GM12891 (cell line): Measurements from ENCODE around the gene MVB12A.

Experiments used
- DNase-seq: peaks from one replicate; pipeline ENCODE4 v3.0.0; 2011; ENCODE audit warnings: low spot score; ENCODE audit not compliant: insufficient read length
- FAIRE-seq: peaks from 2 replicates; lab custom pipeline; 2011; peaks lifted over from hg19 to GRCh38; lab: Jason Lieb, UNC
- PAX5 ChIP-seq: IDR thresholded peaks from 2 replicates; pipeline ENCODE4 v1.6.1; 2011; ENCODE audit warnings: low read length, moderate library complexity, mild to moderate bottlenecking; ENCODE audit not compliant: insufficient read depth, severe bottlenecking
- POLR2A ChIP-seq: IDR thresholded peaks from 2 replicates; pipeline ENCODE4 v1.6.1; 2011; ENCODE audit warnings: low read depth, low read length, control low read depth
- POLR2AphosphoS5 ChIP-seq: IDR thresholded peaks from 2 replicates; pipeline ENCODE4 v1.6.1; 2011; ENCODE audit warnings: low read depth, low read length, control low read depth
- POU2F2 ChIP-seq: IDR thresholded peaks from 2 replicates; pipeline ENCODE4 v1.6.1; 2011; ENCODE audit warnings: low read depth, mild to moderate bottlenecking, control low read depth, low read length, moderate library complexity
- SPI1 ChIP-seq: IDR thresholded peaks from 2 replicates; pipeline ENCODE4 v1.6.1; 2011; ENCODE audit warnings: low read depth, low read length, control low read depth
- TAF1 ChIP-seq: IDR thresholded peaks from 2 replicates; pipeline ENCODE4 v1.6.1; 2011; ENCODE audit warnings: low read depth, low read length, control low read depth

Gene MVB12A

DNA sequence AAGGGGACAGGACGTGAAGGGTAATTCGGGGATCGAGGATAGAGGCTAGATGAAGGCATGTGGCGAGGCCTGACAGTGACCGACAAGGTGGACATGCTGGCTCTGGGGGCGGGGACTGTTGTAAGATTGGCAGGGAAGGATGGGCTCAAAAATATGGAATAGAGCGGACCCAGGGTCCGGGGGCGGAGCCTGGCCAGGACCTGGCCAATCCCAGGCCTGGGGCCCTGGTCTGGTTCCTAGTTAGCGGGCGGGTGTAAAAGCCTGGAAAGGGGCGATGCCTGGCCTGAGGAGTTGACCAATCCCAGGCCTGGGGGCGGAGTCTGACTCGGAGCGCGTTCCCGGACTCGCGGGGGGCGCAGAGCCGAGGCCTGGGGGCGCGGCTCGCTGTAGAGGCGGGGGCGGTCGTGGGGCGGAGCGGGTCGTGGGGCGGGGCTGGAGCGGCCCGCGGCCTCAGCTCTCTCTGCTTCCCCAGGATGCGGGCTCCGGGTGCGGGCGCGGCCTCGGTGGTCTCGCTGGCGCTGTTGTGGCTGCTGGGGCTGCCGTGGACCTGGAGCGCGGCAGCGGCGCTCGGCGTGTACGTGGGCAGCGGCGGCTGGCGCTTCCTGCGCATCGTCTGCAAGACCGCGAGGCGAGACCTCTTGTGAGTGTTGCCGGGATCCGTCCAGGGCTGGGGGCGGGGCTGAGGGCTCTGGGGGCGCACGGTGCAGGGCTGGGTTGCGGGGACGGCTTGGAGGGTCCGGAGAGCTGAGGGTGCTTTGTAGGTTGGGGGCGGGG, 50.4 kb downstream of the MVB12A start, which contains the start of gene SLC27A1:
SLC27A1 (plus strand) TSS at position 457 of the 774 bp plus-strand sequence; CDS start at position 474, 17 bp downstream.
- DNase-seq (peak; percentile 89), FAIRE-seq (peak; percentile 26)
- TF ChIP-seq PAX5 (no peak), POLR2AphosphoS5 (no peak), SPI1 (no peak), TAF1 (no peak), POU2F2 (no peak), POLR2A (no peak)

DNA sequence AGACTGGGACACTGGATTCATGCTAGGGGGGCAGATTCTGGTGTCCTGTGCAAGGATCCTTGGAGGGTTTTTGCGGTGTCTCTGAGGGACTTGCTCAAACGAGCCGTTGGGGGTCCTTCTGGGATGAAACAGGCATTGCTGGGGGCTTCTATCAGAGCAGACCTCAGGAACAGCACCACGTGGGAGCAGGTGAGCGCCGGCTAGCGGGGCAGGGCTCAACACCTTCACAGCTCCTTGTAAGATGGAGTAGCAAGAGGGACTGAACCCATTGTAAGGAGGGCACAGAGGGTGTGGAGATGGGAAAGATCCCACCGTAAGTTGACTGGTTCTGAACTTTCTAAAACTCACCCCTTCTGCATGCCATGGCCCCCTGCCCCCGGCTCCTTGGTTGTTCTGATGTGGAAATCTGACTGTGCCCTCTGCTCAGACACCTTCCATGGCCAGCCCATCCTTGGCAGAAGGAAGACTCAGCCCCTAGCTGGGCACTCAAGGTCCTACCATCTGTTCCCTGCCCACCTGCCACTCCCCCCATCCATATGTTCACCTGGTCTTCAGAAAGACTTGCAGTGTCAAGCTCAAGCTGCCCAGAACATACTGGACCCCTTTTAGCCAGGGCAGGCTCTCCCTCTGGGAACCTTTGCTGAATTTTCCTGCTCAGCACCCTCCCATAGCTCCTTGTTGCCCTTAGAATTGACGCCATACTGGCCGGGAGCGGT, 51.7 kb downstream of the MVB12A start:
- no peak for TF ChIP-seq SPI1
- no peak for TF ChIP-seq POLR2A
- no peak for TF ChIP-seq POLR2AphosphoS5
- no peak for TF ChIP-seq TAF1
- no peak for TF ChIP-seq POU2F2
- no peak for TF ChIP-seq PAX5
- FAIRE-seq: no peak
- DNase-seq: no peak

DNA sequence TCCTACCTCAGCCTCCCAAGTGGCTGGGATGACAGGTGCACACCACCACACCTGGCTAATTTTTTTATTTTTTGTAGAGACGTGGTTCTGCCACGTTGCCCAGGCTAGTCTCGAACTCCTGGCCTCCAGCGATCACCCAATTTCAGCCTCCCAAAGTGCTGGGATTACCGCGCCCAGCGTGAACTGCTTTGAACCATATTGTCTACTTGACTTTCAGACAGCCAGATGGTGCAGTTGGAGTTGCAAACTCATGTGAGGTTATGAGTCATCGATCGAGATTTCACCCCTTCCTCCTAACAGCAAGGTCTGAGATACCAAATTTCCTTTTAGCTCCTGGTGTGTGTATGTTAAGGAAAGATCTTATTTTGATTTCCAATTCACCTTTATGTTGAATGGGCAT, 53.2 kb downstream of the MVB12A start:
- no peak for TF ChIP-seq POLR2A
- TF ChIP-seq PAX5: no peak
- TF ChIP-seq POLR2AphosphoS5: no peak
- TF ChIP-seq POU2F2: no peak
- no peak for TF ChIP-seq SPI1
- no peak for TF ChIP-seq TAF1
- no peak for DNase-seq
- peak; percentile 33 for FAIRE-seq
